Neutrophil (primary cell): ENCODE results near the gene PRKCE.

Experiments
- H3K27ac ChIP-seq: fragments of 200-600 bp; sonication (generic); 2 replicates; pipeline ENCODE4 v1.5.1; 2016; ENCODE audit warnings: mild to moderate bottlenecking, moderate library complexity
- H3K27me3 ChIP-seq: fragments of 200-600 bp; sonication (generic); 2 replicates; pipeline ENCODE4 v1.6.0; 2016; ENCODE audit warnings: mild to moderate bottlenecking
- H3K36me3 ChIP-seq: fragments of 200-600 bp; sonication (generic); 2 replicates; pipeline ENCODE4 v1.5.1; 2017
- H3K4me1 ChIP-seq, 2 experiments: fragments of 200-600 bp in 1 of 2; sonication (generic) in 1 of 2; 1 replicate in 1 of 2; 2 replicates in 1 of 2; pipeline versions ENCODE4 v1.5.1 to v1.6.1; 2013 to 2016; ENCODE audit warnings: low read depth in 1 of 2, low read length in 1 of 2, mild to moderate bottlenecking in 1 of 2, moderate library complexity in 1 of 2; ENCODE audit not compliant: control insufficient read depth in 1 of 2, insufficient read depth in 1 of 2
- H3K4me3 ChIP-seq, 2 experiments: fragments of 200-600 bp in 1 of 2; sonication (generic) in 1 of 2; 1 replicate in 1 of 2; 2 replicates in 1 of 2; pipeline ENCODE4 v1.5.1; 2013 to 2016; ENCODE audit warnings: low read depth in 1 of 2, low read length in 1 of 2, mild to moderate bottlenecking in 1 of 2, moderate library complexity in 1 of 2
- H3K9me3 ChIP-seq: fragments of 200-600 bp; sonication (generic); 2 replicates; pipeline ENCODE4 v1.5.1; 2016
- TF ChIP-seq, protein P1 (sequence below): fragments of 200-600 bp; sonication (generic); IDR thresholded peaks from 2 replicates; pipeline ENCODE4 v1.5.1; 2016; ENCODE audit warnings: antibody characterized with exemption

PRKCE gene

GRCh38 chr2:45909171-45909565, 257.7 kb downstream of the PRKCE start:
- Histone ChIP-seq H3K9me3 (no peaks in the 10 kb centered on the region), H3K4me3 (no peak overlapping the region), H3K27me3 (no peaks in the 10 kb centered on the region), H3K27ac (no peak overlapping the region), H3K36me3 (no peaks in the 10 kb centered on the region), H3K4me1 (no peaks in the 10 kb centered on the region)
- TF ChIP-seq, protein P1, sequence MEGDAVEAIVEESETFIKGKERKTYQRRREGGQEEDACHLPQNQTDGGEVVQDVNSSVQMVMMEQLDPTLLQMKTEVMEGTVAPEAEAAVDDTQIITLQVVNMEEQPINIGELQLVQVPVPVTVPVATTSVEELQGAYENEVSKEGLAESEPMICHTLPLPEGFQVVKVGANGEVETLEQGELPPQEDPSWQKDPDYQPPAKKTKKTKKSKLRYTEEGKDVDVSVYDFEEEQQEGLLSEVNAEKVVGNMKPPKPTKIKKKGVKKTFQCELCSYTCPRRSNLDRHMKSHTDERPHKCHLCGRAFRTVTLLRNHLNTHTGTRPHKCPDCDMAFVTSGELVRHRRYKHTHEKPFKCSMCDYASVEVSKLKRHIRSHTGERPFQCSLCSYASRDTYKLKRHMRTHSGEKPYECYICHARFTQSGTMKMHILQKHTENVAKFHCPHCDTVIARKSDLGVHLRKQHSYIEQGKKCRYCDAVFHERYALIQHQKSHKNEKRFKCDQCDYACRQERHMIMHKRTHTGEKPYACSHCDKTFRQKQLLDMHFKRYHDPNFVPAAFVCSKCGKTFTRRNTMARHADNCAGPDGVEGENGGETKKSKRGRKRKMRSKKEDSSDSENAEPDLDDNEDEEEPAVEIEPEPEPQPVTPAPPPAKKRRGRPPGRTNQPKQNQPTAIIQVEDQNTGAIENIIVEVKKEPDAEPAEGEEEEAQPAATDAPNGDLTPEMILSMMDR: no peak

DNA sequence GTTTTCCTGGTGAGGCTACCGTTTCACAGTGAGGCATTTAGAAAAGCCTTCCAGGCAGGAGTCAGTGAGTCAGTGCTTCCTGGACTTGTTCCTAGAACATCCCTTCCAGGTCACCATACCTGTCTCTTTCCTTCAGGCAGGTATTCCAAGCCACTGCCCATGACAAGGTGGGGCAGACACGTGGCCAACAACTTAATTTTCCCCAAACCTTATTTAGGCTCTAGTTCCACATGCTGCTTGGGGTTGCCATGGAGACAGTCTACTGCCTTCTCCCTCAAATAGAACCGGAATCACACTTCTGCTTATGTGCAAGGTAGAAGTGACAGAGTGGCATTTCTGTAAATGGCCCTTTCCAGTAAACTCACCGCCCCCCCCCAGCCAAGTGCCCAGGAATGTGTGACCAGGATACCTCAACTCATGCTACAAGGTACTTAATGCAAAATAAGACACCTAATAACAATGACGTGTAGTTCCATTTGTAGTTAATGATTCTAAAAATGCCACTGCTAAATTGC, 258.3 kb downstream of the PRKCE start:
- TF ChIP-seq, protein P1: no peak
- Histone ChIP-seq H3K36me3 (no peaks in the 10 kb centered on the region), H3K27me3 (no peaks in the 10 kb centered on the region), H3K27ac (no peak overlapping the region), H3K4me1 (no peaks in the 10 kb centered on the region), H3K9me3 (no peaks in the 10 kb centered on the region), H3K4me3 (no peak overlapping the region)

GRCh38 chr2:45910473-45911060, 259.1 kb downstream of the PRKCE start:
- H3K9me3 ChIP-seq: no peaks in the 10 kb centered on the region
- no peak overlapping the region for H3K27ac ChIP-seq
- no peak overlapping the region for H3K4me3 ChIP-seq
- no peaks in the 10 kb centered on the region for H3K36me3 ChIP-seq
- H3K4me1 ChIP-seq: no peaks in the 10 kb centered on the region
- H3K27me3 ChIP-seq: no peaks in the 10 kb centered on the region
- TF ChIP-seq, protein P1: no peak

DNA sequence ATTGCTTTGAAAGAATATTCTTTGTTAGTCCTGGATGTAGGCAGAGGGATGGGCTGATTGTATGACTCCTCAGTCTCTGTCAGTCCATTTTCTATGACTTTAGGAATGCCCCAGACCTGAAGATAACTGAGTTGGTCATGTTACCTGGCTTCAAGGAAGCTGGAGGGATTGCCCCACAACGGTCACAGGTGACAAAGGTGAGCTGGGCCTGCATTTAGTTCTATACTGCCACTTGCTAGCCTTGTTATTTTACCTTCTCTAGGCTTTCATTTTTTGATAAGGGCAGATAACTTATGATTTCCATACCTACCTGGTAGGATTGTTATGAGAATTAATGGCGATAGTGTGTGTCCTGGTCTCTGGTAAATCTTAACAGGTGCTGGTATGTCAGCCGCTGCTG, 260.1 kb downstream of the PRKCE start:
- H3K4me1 ChIP-seq: no peaks in the 10 kb centered on the region
- no peaks in the 10 kb centered on the region for H3K36me3 ChIP-seq
- H3K9me3 ChIP-seq: no peaks in the 10 kb centered on the region
- H3K27me3 ChIP-seq: no peaks in the 10 kb centered on the region
- TF ChIP-seq, protein P1: no peak
- H3K27ac ChIP-seq: no peak overlapping the region
- H3K4me3 ChIP-seq: no peak overlapping the region

- Histone ChIP-seq H3K9me3 (no peaks in the 10 kb centered on the region), H3K27me3 (no peaks in the 10 kb centered on the region), H3K4me1 (no peaks in the 10 kb centered on the region), H3K4me3 (no peak overlapping the region), H3K36me3 (no peaks in the 10 kb centered on the region), H3K27ac (no peak overlapping the region)
- TF ChIP-seq, protein P1: no peak
These were observed 260.6 kb downstream of the PRKCE start for GRCh38 chr2:45912109-45912508.
